Sigmoid colon (tissue), 7 donors: ENCODE data around the gene UNC13C. TPM values are rescaled to one million over a fixed set of nuclear protein-coding genes. Genes with fewer than 3 reads are reported as not detected.

Source experiments
- DNase-seq: peaks from one replicate; pipeline ENCODE4 v3.0.0-alpha.2; 2019
- H3K27ac ChIP-seq, 4 donors: fragments of 200-600 bp; sonication (generic); one replicate each; pipeline ENCODE4 v1.5.1; 2016 to 2019; ENCODE audit warnings: mild to moderate bottlenecking in 1 of 4
- H3K27me3 ChIP-seq, 3 donors: fragments of 200-600 bp; sonication (generic); one replicate each; pipeline ENCODE4 v1.5.1; 2019; ENCODE audit warnings: mild to moderate bottlenecking in 1 of 3
- H3K36me3 ChIP-seq, 4 donors: fragments of 200-600 bp; sonication (generic); one replicate each; pipeline ENCODE4 v1.5.1; 2016 to 2019
- H3K4me1 ChIP-seq, 4 donors: fragments of 200-600 bp; sonication (generic); one replicate each; pipeline ENCODE4 v1.5.1; 2017 to 2019
- H3K4me3 ChIP-seq, 4 donors: fragments of 200-600 bp; sonication (generic); one replicate each; pipeline ENCODE4 v1.5.1; 2017 to 2019; ENCODE audit warnings: mild to moderate bottlenecking in 2 of 4, moderate library complexity in 1 of 4
- H3K9me3 ChIP-seq, 4 donors: fragments of 200-600 bp in 3 of 4; sonication (generic) in 3 of 4; one replicate each; pipeline versions ENCODE4 v1.5.1 to v1.6.1; 2013 to 2019
- EP300 ChIP-seq, 4 donors: sonication (generic); formaldehyde crosslinking; IDR thresholded peaks; one replicate each; pipeline ENCODE4 v1.6.1; 2017; ENCODE audit warnings: antibody characterized with exemption in 4 of 4
- POLR2A ChIP-seq, 2 donors: fragments of 450-650 bp; IDR thresholded peaks; one replicate each; pipeline ENCODE4 v1.6.1; 2016; ENCODE audit warnings: antibody characterized with exemption in 2 of 2, mild to moderate bottlenecking in 2 of 2, moderate library complexity in 2 of 2
- POLR2AphosphoS5 ChIP-seq, 4 donors: sonication (generic); formaldehyde crosslinking; IDR thresholded peaks; one replicate each; pipeline ENCODE4 v1.6.1; 2017; ENCODE audit warnings: antibody characterized with exemption in 4 of 4
- WGBS, 2 donors: extraction: QIAGEN DNeasy Blood & Tissue Kit; methylation state at CpG; one replicate each; pipeline ENCODE4 v1.1.7; 2013; 5-methylcytosine and 5-hydroxymethylcytosine counted together
- intact Hi-C: fragments of 100-400 bp; cut with DNase I; formaldehyde crosslinking; loops from one replicate; pipeline ENCODE4 v1.15.1; 2023
- polyA plus RNA-seq, 3 donors: library from polyadenylated mRNA; stranded (reverse); fragments of 200-250 nt; gene quantifications; one replicate each; pipeline ENCODE4 v1.2.3, GENCODE V29; 2013
- total RNA-seq, 4 donors: library from RNA; depleted of rRNA; stranded (reverse); fragments of >200 nt; gene quantifications; one replicate each; pipeline ENCODE4 v1.1.0, GENCODE V29; 2016
- TF ChIP-seq, protein P1 (sequence below), 4 experiments: fragments of 450-650 bp in 3 of 4; fragments of 200-600 bp in 1 of 4; IDR thresholded peaks; one replicate each; pipeline ENCODE4 v1.5.1; 2016 to 2019; ENCODE audit warnings: antibody characterized with exemption in 4 of 4, mild to moderate bottlenecking in 3 of 4, moderate library complexity in 2 of 4
- donor health status: healthy with polysubstance abuse.
- donor health status: Bipolar disorder and iron deficiency.
- donor health status: healthy.

Gene UNC13C
- total and polyA plus RNA-seq, 7 donors: under 0.01 to 1.7 (median 1.3) TPM; not detected in 1

DNA sequence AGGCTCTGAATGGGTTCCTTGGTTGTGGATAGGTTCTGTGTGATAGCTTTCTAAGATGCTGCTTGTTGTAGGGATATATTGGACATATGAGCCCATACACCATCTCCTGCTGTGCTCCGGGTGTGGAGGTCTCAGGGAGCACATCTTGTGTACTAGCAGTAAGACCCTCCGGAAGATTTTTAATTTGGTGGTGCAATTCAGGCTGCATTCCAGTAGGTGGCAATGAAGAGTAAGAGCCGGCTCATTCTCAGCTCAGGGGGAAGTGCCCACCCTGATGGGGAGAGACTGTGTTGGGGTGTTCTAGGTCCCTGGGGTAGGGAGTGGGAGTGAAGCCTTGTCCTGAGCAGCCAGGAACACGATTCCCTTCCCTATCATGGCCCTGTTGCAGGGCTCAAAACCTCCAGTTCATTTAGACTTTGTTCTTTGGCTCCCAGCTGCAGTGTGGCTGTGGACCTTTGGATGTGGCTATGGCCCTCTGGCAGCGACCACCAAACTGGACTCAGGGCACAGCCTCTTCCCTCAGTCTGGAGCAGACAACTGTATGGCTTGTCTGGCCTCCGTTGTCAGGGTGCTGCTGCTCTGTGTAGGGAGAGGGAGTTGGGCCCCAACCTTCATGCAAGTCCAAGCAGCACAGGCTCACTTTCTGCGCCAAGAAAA lies 104.7 kb downstream of the UNC13C start:
- no peaks in the 10 kb centered on the region for H3K4me1 ChIP-seq
- no peak overlapping the region for H3K27ac ChIP-seq
- no peak overlapping the region for H3K4me3 ChIP-seq
- WGBS, 2 donors: 28 to 46% methylated on average over 7 of the region's 7 CpGs
- intact Hi-C loops: no loop called here
- no peaks in the 10 kb centered on the region for H3K36me3 ChIP-seq
- DNase-seq: no peak
- no peaks in the 10 kb centered on the region for H3K27me3 ChIP-seq
- TF ChIP-seq, protein P1, sequence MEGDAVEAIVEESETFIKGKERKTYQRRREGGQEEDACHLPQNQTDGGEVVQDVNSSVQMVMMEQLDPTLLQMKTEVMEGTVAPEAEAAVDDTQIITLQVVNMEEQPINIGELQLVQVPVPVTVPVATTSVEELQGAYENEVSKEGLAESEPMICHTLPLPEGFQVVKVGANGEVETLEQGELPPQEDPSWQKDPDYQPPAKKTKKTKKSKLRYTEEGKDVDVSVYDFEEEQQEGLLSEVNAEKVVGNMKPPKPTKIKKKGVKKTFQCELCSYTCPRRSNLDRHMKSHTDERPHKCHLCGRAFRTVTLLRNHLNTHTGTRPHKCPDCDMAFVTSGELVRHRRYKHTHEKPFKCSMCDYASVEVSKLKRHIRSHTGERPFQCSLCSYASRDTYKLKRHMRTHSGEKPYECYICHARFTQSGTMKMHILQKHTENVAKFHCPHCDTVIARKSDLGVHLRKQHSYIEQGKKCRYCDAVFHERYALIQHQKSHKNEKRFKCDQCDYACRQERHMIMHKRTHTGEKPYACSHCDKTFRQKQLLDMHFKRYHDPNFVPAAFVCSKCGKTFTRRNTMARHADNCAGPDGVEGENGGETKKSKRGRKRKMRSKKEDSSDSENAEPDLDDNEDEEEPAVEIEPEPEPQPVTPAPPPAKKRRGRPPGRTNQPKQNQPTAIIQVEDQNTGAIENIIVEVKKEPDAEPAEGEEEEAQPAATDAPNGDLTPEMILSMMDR (IDR thresholded peaks at IDR 0.05): peak in 2 of 4 experiments; percentile 17 to 48
- TF ChIP-seq EP300 (IDR thresholded peaks at IDR 0.05) (no peak), POLR2A (IDR thresholded peaks at IDR 0.05) (no peak), POLR2AphosphoS5 (IDR thresholded peaks at IDR 0.05) (no peak)
- H3K9me3 ChIP-seq: no peaks in the 10 kb centered on the region

DNA sequence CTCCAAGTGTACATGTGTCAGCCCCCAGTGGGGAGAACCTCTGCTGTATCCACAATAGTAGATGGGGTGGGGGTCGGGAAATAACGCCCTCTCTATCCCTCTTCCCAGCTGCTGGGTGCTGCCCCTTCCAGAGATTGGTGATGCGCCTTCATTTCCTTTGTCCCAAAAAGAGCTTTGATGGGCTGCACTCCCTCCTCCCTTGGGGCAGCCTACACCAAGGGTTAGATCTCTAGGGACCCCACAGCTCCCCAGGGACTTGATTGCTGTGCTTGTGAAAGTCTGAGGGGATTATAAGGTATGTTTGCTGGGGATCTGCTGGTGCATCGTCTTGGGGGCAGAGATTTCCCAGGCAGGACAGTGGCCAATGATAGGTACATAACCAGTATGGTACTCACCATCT lies 105.3 kb downstream of the UNC13C start:
- H3K36me3 ChIP-seq: no peaks in the 10 kb centered on the region
- no peak for DNase-seq
- no peaks in the 10 kb centered on the region for H3K9me3 ChIP-seq
- TF ChIP-seq, protein P1 (IDR thresholded peaks at IDR 0.05): no peak
- 69 to 91% methylated on average over 4 of the region's 4 CpGs for WGBS, 2 donors
- H3K27ac ChIP-seq: no peak overlapping the region
- no peaks in the 10 kb centered on the region for H3K27me3 ChIP-seq
- intact Hi-C loops: no loop called here
- H3K4me3 ChIP-seq: no peak overlapping the region
- H3K4me1 ChIP-seq: no peaks in the 10 kb centered on the region

DNA sequence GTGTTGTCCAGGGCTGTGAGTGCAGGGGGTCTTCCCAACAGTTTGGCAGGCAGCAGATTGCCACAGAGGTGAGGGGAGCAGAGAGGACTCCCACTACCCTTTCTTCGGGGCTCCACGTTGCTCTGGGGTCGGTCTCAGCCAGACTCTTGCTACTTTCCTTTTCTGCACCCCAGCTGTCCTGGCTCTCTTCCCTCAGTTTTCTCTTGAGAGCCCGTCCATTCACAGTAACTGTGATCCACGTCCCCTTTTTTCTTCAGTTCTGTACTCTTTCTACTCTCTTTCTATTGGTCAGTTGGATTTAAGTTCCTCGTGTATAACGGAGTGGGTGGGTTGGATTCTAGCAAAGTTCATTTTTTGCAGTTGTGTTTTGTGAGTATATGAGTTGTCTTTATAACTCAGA lies 105.8 kb downstream of the UNC13C start:
- Histone ChIP-seq H3K36me3 (no peaks in the 10 kb centered on the region), H3K27me3 (no peaks in the 10 kb centered on the region), H3K4me1 (no peaks in the 10 kb centered on the region), H3K9me3 (no peaks in the 10 kb centered on the region), H3K27ac (no peak overlapping the region), H3K4me3 (no peak overlapping the region)
- WGBS, 2 donors: 83 to 84% methylated on average over 7 of the region's 7 CpGs
- intact Hi-C loops: no loop called here
- DNase-seq: no peak
- TF ChIP-seq EP300 (IDR thresholded peaks at IDR 0.05) (no peak), POLR2A (IDR thresholded peaks at IDR 0.05) (no peak), POLR2AphosphoS5 (IDR thresholded peaks at IDR 0.05) (no peak)
- TF ChIP-seq, protein P1 (IDR thresholded peaks at IDR 0.05): no peak

DNA sequence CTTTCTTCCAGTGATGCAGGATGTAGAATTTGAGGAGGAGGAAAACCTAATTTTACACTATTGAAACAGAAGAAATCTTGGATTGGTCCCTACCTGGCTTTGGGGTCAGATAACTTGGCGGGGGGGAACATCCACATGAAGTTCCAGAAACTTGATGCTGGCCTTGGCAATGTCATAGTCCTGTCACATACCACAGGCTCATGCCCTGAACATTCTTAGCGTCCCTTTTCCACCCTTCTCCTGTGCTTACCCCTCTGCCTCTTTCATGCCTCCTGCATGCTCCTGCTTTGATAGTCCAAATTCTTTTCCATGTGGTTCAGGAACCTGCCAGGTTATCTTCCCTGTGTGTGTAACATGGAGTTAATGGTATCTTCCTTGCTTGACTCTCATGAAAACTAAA lies 110.6 kb downstream of the UNC13C start:
- Histone ChIP-seq H3K27me3 (no peaks in the 10 kb centered on the region), H3K4me3 (no peak overlapping the region), H3K27ac (no peak overlapping the region), H3K9me3 (no peaks in the 10 kb centered on the region), H3K4me1 (no peaks in the 10 kb centered on the region), H3K36me3 (no peaks in the 10 kb centered on the region)
- no peak for DNase-seq
- intact Hi-C loops: no loop called here
- TF ChIP-seq EP300 (IDR thresholded peaks at IDR 0.05) (no peak), POLR2A (IDR thresholded peaks at IDR 0.05) (no peak), POLR2AphosphoS5 (IDR thresholded peaks at IDR 0.05) (no peak)
- TF ChIP-seq, protein P1 (IDR thresholded peaks at IDR 0.05): no peak
- 85% methylated on average over 2 of the region's 2 CpGs for WGBS, 2 donors

DNA sequence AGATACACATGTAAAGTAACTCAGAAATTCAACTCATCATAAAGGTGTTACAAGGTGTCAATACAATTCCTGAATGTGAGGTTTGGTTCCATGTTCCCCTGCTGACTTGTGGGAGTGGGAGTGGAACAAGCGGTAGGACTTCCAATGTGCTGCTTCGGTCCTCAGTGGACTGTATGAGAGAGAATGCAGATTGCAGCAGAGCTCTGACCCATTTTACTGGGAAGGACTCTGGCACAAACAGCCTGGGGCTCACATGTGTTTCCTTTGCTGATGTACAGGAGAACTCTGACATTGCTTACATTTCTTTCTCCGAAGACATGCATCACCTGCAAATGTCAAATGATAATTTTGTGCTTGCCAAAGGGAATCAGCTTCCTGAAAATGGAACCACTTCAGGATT lies 111.5 kb downstream of the UNC13C start:
- Histone ChIP-seq H3K27ac (no peak overlapping the region), H3K9me3 (no peaks in the 10 kb centered on the region), H3K36me3 (no peaks in the 10 kb centered on the region), H3K4me3 (no peak overlapping the region), H3K27me3 (no peaks in the 10 kb centered on the region), H3K4me1 (no peaks in the 10 kb centered on the region)
- TF ChIP-seq POLR2AphosphoS5 (IDR thresholded peaks at IDR 0.05) (no peak), EP300 (IDR thresholded peaks at IDR 0.05) (no peak), POLR2A (IDR thresholded peaks at IDR 0.05) (no peak)
- TF ChIP-seq, protein P1 (IDR thresholded peaks at IDR 0.05): no peak
- intact Hi-C loops: no loop called here
- 86 to 91% methylated on average over 3 of the region's 3 CpGs for WGBS, 2 donors
- DNase-seq: no peak
